Activated CD4-positive, alpha-beta T cell treated with anti-CD3 and anti-CD28 coated beads for 4 hours (primary cell): Measurements from ENCODE around the gene TUBGCP2.

ENCODE experiments used
- DNase-seq, 2 donors: peaks; one replicate each; pipeline ENCODE4 v3.0.0-alpha.2; 2020

TUBGCP2 gene, protein sequence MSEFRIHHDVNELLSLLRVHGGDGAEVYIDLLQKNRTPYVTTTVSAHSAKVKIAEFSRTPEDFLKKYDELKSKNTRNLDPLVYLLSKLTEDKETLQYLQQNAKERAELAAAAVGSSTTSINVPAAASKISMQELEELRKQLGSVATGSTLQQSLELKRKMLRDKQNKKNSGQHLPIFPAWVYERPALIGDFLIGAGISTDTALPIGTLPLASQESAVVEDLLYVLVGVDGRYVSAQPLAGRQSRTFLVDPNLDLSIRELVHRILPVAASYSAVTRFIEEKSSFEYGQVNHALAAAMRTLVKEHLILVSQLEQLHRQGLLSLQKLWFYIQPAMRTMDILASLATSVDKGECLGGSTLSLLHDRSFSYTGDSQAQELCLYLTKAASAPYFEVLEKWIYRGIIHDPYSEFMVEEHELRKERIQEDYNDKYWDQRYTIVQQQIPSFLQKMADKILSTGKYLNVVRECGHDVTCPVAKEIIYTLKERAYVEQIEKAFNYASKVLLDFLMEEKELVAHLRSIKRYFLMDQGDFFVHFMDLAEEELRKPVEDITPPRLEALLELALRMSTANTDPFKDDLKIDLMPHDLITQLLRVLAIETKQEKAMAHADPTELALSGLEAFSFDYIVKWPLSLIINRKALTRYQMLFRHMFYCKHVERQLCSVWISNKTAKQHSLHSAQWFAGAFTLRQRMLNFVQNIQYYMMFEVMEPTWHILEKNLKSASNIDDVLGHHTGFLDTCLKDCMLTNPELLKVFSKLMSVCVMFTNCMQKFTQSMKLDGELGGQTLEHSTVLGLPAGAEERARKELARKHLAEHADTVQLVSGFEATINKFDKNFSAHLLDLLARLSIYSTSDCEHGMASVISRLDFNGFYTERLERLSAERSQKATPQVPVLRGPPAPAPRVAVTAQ

DNA sequence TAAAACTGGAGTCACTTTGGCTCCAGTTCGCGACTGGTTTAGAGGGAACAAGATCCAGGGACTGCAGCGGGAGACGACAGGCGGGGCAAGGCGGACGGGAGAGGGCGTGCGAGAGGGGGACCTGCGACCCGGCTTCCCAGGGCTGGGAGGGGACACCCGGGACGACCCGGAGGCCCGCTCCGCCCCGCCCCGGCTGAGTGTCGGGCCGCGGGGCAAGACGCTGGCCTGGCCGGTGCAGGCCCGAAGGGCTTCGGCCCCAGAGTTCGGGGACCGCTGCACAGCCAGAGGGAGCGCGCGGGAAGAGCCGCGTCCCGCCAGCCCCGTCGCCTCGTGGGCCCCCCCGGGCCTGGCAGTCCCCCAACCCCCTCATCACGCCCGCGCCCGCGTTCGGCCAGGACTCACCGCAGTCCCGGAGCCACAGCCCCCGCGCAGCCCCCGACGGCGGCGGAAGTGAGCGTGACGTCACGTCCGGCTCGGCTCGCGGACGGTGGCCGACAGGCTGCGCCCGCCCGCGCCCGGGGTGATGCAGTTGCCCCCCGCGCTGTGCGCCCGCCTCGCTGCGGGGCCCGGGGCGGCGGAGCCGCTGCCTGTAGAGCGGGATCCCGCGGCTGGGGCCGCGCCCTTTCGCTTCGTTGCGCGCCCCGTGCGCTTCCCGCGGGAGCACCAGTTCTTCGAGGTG is at the start of gene TUBGCP2, which contains the start of gene ZNF511:
TUBGCP2 (minus strand) TSS at position 452 of the 679 bp plus-strand sequence. CDS start 5,931 bp downstream, outside the sequence.
ZNF511 (plus strand) TSS at position 494 of the 679 bp plus-strand sequence; CDS start at position 524, 30 bp downstream.
- DNase-seq = peak; percentile 88 to 90

DNA sequence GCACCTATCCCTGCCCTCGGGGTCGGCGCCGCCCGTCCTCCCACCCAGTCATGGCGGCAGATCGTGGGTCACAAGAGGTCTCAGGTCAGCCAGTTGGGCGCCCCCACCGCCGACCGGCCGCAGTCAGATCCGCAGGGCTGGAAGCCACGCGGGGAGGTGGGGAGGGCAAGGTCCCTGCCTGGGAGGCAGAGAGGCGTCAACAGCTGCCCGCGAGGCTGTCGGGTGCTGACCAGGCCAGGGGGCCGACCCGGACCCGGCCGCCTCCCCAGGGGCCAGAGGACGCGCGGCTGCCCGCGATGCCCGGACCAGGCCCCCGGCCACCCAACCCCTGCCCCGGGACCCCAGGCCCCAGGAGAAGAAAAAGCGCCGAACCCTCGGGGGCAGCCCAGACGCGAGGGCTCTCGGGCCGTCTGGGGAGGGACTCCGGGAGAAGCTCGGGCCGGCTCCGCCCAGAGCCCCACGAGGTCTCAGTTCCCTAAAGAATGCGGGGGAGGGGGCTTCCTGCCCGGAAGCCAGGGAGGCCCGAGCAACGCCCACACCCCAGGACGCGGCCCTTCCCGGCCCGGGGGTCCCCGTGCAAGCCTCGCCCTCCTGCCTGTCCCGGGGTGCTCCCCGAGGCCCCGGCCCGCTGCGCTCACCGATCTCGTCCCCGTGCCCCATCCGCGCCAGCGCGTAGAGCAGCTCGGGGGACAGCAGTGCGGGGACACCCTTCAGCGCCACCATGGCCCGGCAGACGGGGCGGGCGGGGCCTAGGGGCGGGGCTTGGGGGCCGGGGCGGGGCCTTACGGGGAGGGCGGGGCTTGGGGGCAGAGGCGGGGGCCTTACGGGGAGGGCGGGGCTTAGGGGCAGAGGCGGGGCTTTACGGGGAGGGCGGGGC is 48.9 kb upstream of the TUBGCP2 start, which contains the start of gene FUOM:
FUOM (minus strand) TSS at position 735 of the 877 bp plus-strand sequence; CDS start at position 723, 12 bp downstream.
- peak; percentile 64 to 80 for DNase-seq

DNA sequence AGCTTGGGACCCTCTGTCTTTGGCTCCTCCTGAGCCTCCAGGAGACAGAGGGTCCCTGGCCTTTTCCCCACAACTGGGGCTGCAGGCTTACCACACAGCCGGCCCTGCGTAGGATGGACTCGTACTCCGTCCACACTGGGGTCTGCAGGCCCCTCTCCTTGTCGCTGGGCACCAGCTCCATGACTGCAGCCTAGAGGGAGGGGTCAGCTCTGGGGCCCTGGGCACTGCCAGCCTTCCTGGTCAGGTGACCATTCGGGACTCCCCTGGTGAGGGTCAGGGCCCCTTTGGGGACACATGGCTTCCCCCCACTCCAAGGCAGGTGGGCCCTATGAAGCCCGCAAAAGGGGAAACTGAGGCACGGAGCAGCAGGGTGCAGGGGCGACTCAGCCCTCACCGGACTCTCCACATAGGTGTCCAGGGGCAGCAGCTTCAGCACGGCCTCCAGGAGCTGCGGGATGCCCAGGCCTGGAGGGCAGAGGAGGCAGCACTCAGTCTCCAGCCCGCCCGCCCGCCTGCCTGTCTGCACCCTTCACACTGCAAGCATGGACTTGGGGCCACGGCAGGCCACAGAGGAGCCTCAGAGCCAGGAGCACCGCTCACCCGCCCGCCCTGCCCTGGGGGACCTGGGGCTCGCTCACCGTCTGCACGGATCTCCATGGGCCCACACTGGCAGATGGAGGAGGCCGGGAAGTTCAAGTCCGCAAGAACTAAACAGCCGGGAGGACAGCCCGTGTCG is 48.0 kb upstream of the TUBGCP2 start:
- DNase-seq = no peak

DNA sequence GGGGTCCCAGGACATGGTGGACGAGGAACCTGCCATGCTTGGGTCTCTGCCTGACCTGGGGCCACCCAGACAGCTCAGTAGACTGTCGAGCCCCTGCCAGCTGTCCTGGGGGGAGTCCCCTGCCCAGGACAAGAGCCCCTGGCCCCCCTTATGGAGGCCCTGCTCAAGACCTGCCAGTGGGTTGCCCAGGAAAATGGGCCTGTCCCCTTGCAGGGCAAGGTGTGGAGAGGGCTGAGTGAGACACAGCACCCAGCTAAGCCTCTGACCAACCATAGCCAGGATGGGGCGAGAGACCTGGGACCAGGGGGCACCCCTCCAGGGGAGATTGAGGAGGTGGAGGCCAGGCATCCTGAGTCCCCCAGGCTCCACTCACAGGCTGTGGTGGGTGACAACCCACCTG is 47.3 kb upstream of the TUBGCP2 start:
- DNase-seq = no peak

DNA sequence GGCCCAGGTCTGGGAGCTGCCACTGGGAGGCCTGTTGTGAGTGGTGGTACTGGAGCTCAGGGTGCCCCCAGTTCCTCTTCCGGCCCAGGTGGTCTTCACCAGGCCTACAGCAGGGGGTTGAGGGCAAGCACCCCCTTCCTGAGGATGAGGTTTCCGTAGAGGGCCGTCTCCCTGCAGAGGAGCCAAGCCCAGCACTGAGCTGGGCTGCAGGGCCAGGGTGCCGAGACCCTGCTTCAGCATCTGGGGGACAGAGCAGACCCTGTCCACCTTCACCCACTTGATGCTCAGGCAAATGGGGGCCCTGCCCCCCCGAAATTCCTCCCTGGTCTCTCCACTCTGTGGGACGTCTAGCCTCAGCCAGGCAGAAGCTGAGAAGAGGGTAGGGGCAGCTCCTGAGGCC is 46.6 kb upstream of the TUBGCP2 start:
- no peak for DNase-seq

DNA sequence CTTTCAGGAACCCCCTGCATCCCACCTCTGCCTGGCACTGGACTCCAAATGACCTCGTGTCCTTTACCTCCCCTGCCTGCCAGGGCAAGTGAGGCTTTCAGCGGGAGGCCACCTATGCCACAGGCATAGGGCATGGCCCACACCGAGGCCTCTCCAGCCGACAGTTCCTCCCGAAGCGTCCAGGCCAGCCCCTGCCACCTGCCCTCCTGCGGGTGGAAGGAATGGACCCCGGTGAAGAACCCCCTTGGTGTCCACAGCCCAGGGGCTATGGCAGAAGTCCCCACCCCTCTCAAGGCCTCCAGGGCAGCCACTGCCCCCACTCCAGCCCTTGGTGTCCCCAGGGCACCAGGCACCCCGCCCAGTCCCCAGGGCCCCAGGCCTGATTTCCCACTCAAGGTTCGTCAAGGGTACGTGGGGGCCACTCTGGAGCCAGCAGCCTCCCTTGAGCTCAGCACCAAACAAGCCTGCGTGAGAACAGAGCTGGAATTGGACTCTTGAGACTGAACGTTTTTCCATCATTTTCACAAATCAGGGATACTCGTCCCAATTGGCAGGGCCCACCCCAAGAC is 46.1 kb upstream of the TUBGCP2 start:
- no peak for DNase-seq

DNA sequence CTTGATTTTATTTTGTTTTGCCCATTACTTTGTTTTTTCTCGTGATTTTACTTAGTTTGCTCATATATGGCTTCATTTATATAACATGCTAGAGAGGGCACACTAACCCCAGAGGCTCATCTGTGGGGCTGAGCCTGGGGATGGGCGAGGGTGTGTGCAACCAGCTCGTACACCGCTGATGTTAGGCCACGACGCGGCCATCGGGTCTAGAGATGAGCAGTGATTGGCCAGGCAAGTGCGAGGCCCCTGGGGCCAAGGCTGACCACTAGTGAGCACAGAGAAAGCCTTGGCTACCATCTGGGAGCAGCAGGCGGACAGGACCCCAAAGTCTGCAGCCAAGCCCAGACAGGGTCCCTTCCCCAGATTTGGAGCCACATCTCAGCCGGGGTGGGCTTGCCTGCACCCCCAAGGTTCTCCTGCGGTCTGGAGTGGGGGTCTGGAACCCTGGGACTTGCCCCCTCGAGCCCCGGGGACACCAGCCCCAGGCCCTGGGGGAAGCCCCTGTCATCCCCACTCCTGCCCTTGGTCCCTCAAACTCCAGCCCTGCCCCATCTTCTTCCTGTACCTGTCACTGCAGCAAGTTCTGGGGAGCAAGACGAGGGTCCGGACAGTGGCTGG is 45.4 kb upstream of the TUBGCP2 start:
- DNase-seq = no peak

DNA sequence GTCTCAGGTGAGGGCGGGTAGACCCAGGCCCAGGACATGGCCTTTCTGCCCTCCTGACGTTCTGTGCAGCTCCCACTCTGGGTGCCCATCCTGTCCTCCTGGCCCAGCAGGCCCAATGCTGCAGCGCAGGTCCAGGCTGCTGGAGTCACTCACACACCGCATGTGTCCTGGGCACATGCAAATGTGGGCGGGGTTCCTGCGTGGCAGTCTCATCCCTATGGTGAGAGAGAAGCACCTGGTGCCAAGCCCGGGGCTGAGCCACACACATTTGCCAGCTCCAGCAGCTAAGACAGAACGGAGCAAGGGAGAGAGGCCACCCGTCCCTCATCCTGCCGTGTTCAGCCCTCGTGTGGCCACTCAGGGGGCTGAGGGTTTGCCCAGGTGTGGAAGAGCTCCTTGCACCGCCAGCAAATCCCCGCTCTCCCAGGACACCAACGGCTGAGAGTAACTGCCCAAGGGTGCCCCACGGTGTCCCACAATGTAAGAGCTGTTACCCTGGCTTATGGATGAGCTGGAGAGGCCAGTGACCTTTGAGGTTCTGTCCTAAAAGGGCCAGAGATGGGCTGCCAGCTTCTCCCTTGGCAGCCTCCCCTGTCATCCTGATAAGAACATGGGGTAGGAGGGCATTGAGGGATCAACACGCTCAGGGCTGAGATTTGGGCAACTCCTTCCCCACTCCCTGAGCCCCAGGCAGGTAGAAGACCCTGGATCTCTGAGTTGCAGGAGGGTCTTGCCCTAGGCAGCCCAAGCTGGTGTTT is 44.7 kb upstream of the TUBGCP2 start:
- DNase-seq = no peak

DNA sequence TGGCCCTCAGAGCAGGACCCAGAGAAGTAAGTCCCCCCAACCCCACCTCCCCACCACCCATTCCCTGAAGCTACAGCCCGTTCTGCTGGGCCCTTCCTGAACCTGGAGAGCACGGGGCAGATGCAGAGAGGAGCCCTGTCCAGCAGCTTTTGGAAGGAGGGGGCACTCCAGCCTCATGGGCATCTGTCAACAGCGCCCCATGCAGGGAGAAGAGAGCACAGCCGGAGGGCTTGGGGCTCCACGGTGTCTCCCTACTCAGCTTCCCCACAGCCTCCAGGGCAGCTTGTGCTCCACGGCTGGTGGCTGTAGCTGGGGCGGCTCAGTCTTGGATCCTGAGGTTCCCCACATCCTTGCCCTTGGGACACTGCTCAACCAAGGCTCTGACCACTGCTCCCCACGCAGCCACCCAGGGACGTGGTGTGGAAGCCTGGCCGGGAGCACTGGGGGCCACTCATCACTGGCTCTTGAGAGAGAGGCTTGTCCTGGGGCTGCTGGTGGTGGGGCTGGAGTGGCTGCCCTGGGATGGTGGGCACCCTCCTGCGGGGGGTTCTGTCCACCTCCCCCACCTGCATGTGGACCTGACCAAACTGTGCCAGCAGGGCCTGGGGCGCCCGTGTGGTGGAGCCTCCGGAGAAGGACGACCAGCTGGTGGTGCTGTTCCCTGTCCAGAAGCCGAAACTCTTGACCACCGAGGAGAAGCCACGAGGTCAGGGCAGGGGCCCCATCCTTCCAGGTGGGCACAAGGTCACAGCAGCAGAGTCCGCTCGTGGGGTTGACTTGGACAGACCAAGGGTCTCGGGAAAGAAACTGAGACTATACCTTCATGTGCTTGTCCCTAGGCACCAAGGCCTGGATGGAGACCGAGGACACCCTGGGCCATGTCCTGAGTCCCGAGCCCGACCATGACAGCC is 43.0 kb upstream of the TUBGCP2 start:
- DNase-seq = no peak

DNA sequence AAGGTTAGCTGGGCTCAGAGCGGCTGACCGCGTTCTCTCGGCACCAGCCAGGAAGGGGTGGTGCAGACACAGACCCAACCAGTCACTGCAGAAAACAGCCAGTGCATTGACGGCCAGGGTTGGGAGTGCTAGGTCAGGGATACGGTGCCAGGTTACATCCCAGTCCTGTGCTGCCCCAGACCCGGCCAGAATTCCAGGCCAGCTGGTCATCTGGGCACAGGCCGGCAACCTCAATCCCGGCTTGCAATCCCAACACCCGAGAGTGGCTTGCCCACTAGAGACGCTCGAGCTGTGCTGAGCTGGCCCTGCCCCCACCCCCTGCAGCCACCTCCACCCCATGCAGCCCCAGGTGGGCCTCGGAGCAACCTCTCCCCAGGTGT is 42.3 kb upstream of the TUBGCP2 start:
- no peak for DNase-seq

DNA sequence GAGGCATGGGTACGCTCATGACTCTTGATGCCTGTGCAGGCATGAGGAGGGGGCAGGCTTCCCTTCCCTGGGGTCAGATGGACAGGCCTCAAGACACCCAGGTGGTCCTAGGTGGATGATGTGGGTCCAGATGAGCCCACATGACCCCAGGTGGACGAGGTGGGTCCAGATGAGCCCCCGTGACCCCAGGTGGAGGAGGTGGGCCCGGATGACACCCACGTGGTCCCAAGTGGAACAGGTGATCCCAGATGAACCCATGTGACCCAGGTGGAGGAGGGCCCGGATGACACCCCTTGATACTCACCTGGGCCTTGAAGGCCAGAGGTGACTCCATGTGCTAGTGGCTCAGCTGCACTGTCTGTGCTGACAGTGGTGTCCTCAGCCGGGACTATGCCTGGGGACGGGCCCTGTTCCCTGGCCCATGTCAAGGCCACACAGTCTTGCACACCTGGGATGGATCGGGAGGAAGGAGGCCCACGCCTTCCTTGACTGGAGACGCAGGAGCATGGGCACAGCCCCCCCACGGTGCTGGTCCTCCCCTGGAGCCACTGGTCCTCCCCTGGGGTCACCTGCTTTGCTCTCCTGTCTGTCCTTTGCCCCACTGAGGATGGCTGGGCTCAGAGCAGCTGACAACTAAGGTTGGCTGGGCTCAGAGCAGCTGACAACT is 41.7 kb upstream of the TUBGCP2 start:
- no peak for DNase-seq

DNA sequence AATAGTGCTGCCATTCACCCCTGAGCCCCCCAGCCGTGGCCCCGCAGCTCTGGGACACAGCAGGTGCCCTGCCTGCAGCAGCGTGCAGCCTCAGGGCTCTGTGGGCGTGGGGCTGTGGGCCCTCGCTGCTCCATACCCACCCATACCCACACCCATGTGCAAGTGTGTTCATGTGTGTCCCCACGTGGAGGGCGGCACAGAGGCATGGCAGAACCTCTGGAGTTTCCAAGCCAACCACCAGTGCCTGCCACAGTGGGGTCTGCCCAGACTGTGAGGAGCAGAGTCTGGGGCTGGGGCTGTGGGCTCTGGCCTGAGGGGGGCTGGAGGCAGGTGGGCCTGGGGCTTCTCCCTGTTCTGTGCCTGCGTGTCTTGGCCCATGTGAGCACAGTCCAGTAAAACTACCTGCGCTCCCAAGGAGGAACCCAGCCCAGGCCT is 40.9 kb upstream of the TUBGCP2 start:
- no peak for DNase-seq

DNA sequence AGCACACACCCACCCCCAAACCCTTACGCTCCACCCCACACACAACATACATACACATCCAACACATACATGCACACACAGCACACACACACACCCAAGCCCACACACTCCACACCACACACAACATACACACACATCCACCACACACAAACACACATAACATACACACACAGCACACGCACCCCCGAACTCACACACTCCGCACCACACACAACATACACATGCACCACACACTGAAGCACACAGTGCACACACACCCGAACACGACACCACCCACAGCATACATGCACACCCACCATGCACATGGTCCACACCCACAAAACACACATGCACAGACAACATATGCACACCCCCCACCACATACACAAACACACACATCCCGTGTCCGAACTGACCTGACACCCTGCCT is 40.5 kb upstream of the TUBGCP2 start:
- no peak for DNase-seq

DNA sequence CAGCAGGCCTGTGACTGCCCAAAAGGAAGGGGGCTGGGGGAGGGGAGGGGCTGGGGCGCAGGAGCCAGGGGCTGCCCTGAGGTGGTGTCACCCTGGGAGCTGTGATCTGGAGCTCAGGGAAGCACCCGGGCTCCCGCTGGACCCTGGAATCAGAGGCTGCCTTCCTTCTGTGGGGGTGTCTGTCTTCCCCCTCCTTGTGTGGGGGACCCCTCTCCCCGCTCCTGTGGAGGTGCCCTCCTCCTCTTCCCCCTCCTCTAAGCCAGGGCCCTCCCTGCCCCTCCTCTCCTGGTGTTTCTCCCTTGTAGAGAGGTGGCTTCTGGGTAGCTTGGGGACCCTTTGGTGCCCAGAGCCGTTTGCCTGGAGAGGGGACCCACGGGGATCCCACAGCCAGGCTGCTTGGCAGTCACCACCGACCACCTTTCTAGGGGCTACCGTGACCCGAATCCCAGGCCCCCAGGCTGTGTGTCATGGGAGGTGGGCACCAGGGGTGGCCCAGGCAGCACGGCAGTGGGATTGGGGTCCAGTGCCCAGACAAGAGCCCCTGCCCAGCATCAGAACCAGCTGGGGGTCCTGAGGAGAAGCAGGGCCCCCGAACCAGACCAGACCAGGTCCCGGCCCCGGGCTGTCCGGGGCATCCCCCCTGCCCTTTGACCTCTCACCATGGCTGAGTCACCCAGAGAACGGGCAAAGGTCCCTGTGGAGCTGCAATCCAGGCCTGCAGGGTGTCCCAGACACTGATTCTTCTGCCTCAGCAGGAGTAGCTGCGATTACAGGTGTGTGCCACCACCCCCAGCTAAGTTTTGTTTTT is 39.2 kb upstream of the TUBGCP2 start:
- no peak for DNase-seq

DNA sequence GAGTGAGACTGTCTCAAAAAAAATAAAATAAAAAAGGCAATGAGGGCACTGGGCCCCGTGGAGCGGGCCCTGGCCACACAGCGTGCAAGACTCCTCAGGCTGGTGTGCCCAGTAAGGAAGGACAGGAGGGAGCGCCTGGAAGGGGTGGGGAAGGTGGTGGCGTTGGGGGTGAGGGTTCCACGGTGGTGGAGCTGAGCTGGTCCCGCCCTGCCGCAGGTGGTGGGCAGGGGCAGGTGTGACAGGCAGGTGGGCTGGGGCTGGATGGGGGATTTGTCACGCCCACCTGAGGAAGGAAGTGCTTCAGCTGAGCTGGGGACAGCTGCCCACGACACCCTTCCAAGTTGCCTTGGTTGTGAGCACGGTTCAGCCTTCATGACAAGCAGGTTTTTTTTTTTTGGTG is 37.7 kb upstream of the TUBGCP2 start:
- no peak for DNase-seq

DNA sequence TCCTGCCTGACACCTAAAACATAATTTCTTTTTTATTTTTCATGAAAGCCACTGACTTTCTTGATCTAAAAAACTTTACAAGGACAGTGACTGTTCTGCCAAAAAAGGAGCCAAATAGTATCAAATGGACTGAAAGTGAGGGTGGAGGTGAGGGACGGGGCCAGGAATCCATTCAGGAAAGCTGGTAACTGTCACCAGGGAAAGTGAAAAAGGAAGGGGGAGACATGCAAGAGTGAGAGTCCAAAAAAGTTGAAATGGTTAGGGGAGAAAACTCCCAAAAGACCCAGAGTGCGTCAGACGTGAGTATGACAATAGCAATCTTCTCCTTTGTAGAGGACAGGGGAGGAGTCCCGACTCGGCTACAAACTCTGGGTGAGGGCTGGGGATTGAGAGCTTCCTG is 35.6 kb upstream of the TUBGCP2 start:
- DNase-seq = no peak

DNA sequence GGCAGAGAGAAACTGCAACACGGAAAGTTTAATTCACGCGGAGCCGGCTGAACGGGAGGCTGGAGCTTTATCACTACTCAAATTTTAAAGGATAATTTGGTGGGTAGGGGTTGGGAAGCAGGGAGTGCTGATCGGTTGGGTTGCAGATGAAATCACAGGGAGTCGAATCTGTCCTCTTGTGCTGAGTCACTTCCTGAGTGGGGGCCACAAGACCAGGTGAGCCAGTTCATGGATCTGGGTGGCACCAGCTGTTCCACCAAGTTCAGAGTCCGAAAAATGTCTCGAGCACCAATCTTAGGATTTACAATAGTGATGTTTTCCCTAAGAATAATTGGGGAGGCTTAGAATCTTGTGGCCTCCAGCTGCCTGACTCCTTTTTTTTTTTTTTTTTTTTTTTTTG is 34.9 kb upstream of the TUBGCP2 start:
- no peak for DNase-seq
